IPS-11a (cell line): ENCODE data around the gene CALHM2.
"Not testable (repeated sequence)": the region's sequence is repeated elsewhere in the genome, so short reads cannot be mapped to it uniquely, and the experiment has no call there.

ENCODE experiments used
- H3K4me3 ChIP-seq: one replicate; pipeline ENCODE4 v1.5.1; 2013; ENCODE audit warnings: low read depth, low read length, control low read depth

Gene CALHM2

GRCh38 chr10:103451831-103452505, at the start of gene CALHM2:
Gene CALHM2 (minus strand): TSS chr10:103452370. CDS start chr10:103449941, 2,429 bp downstream.
- no peak within 1 kb of the TSS for H3K4me3 ChIP-seq

GRCh38 chr10:103501186-103501585, 49.0 kb upstream of the CALHM2 start:
- H3K4me3 ChIP-seq = no peak overlapping the region

DNA sequence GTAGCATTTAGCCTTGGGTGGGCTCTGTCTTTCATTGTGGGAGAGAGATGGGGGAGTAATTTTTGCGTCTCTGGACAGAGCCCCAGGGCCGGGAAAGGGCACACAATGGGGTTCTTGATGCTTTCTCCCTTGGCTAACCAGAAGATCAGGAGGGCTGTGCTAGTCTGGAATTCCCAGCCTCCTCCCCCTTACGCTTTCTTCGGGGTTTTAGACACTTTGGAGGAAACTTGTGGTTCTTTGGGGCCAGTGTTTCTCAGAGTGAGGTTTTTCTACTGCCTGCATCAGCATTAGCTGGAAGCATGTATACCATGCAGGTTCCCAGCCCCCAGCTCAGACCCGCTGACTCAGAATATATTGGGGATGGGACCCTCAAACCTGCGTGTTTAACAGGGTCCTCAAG, 48.3 kb upstream of the CALHM2 start:
- H3K4me3 ChIP-seq = no peak overlapping the region

- no peak overlapping the region for H3K4me3 ChIP-seq
Observed at GRCh38 chr10:103499881-103500280, 47.7 kb upstream of the CALHM2 start.

DNA sequence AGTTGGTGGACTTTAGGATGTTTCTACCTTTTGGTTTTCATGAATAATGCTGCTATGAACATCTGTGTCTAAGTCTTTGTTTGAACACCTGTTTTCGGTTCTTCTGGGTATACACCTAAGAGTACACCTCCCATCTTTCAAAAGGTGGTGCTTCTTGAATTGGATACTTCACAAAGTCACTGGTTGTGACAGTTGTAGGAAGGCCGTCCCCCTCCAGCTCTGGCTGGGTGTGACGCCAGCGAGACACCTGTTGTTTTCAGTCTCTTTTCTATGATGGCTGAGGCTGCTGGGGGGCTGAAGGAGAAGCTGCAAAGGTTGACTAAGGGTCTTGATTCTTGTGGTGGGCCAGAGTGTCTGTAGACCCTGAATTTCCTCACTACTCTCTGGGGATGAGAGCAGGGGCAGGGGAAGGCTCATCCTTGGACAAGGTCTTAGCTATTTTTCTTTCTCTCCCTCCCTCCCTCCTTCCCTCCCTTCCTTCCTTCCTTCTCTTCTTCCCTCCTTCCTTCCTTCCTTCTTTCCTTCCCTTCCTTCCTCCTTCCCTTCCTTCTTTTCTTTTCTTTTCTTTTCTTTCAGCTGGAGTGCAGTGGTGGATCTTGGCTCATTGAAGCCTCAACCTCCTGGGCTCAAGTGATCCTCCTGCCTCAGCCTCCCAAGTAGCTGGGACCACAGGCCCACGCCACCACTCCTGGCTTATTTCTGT, 46.9 kb upstream of the CALHM2 start:
- no peak overlapping the region for H3K4me3 ChIP-seq

GRCh38 chr10:103497161-103497915, 45.2 kb upstream of the CALHM2 start:
- H3K4me3 ChIP-seq = no peak overlapping the region

DNA sequence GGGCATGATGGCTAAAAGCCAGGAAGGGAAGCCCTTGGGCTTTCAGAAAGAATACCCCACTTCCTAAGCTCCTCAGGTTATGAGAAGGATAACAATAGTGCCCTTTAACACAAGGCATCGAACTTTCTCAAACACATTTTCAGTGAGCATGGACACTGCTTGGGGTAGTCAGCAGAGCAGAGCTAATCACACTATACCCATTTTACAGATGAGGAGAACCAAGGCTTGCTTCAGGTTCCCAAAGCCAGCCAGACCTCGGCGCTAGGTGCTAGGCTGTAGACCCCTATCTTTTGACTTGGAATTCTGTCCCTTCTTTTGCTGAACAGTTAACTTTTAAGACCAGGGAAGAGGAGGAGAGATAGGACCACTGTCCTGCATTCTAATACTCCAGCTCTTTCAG, 43.2 kb upstream of the CALHM2 start:
- H3K4me3 ChIP-seq = no peak overlapping the region

GRCh38 chr10:103493916-103494877, 42.0 kb upstream of the CALHM2 start:
- peak overlapping the region; percentile 51 for H3K4me3 ChIP-seq

DNA sequence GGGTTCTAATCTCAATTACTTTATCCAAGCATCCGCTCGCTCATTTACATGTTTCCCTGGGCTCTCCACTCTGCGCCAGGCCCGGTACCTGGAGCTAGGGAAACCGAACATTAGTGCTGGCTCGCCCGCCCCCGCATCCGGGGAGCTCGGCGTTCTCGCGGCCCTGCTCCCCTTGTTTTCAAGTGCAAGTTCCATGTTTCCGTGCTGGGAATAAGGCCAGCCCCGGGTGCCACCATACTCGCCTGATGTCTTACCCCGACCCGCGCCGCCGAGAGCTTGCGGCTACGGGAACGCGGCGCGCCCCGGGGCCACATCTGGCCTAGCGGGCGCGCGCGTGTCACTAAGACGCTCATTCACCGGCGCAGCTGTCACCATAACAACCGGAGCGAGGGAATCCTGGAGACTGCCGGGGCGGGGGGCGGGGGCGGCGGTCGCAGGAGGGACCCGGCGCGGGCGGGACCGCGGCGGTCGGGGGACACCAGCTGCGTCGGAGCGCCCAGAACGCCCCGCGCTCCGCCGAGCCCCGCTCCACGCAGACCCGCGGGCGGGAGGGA, 41.3 kb upstream of the CALHM2 start, which contains the start of gene NEURL1:
NEURL1 (plus strand) TSS at position 344 of the 554 bp plus-strand sequence. CDS start 683 bp downstream, outside the sequence.
- H3K4me3 ChIP-seq = peak within 1 kb of the TSS; percentile 51

DNA sequence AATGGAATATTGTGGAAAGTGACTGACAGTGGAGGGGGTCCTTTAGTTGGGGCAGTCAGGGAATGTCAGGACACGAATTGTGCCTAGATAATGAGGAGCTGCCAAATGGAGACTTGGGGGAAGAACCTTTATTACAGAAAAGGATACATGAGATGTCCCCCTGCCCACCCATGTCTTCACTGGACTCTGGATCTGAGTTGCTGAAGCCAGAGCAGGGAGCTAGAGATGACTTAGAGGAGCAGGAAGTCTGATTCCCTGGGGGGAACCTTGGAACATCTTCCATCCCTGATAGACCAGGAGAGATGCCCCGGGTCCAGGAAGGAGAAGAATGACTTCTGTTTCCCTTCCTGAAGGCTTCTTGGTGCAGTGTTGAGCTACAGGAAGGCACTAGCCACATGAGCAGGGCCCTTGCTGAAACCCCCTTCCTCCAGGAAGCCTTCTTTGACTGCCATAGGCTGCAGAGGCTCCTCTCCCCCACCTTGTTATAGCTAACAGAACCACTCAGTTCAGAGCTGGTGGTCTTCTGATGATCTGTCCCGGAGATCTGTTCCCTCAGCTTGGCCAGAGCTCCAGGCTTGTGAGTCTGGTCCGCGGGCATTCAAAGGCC, 40.6 kb upstream of the CALHM2 start:
- H3K4me3 ChIP-seq = peak overlapping the region; percentile 51

GRCh38 chr10:103491729-103492364, 39.7 kb upstream of the CALHM2 start:
- no peak overlapping the region for H3K4me3 ChIP-seq

GRCh38 chr10:103490986-103491314, 38.8 kb upstream of the CALHM2 start:
- H3K4me3 ChIP-seq = no peak overlapping the region

- H3K4me3 ChIP-seq = no peak overlapping the region
Observed at GRCh38 chr10:103487410-103487708, 35.2 kb upstream of the CALHM2 start.

- H3K4me3 ChIP-seq = not testable (repeated sequence)
Observed at GRCh38 chr10:103486635-103487409, 34.7 kb upstream of the CALHM2 start.

GRCh38 chr10:103481974-103482531, 29.9 kb upstream of the CALHM2 start:
- H3K4me3 ChIP-seq = no peak overlapping the region

- no peak overlapping the region for H3K4me3 ChIP-seq
Observed at GRCh38 chr10:103480521-103480920, 28.4 kb upstream of the CALHM2 start.

DNA sequence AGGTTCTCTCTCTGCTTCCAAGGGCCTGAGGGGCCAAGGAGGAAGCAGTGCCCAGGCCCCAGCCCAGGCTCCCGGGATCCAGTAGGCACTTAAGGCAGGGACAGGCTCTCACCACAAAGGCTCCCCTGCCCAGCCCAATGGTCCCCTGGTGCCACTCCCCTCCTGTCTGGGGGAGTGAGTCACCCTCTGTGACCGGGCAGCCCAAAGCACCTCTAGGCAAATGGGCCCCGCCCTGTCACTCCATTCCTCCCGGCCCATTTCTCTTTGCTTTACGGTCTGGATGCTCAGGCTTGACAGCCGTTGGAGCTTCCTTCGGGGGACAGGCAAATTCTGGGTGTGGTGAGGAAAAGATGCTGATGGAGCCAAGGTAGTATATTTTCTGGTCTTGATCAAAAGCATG, 27.0 kb upstream of the CALHM2 start, which contains the start of gene CALHM3:
CALHM3 (minus strand) TSS at position 106 of the 400 bp plus-strand sequence. CDS start 208 bp downstream, outside the sequence.
- no peak within 1 kb of the TSS for H3K4me3 ChIP-seq

- H3K4me3 ChIP-seq = no peak overlapping the region
Observed at GRCh38 chr10:103478671-103479070, 26.5 kb upstream of the CALHM2 start.
